ENCODE measurements around the gene PDE8B.

- TF ChIP-seq RAD21 (IDR thresholded peaks at IDR 0.05; ENCODE audit: low read depth) = no peak
- TF ChIP-seq TAF1 (IDR thresholded peaks at IDR 0.05; ENCODE audit: low read depth) = no peak
- TF ChIP-seq, protein P1, sequence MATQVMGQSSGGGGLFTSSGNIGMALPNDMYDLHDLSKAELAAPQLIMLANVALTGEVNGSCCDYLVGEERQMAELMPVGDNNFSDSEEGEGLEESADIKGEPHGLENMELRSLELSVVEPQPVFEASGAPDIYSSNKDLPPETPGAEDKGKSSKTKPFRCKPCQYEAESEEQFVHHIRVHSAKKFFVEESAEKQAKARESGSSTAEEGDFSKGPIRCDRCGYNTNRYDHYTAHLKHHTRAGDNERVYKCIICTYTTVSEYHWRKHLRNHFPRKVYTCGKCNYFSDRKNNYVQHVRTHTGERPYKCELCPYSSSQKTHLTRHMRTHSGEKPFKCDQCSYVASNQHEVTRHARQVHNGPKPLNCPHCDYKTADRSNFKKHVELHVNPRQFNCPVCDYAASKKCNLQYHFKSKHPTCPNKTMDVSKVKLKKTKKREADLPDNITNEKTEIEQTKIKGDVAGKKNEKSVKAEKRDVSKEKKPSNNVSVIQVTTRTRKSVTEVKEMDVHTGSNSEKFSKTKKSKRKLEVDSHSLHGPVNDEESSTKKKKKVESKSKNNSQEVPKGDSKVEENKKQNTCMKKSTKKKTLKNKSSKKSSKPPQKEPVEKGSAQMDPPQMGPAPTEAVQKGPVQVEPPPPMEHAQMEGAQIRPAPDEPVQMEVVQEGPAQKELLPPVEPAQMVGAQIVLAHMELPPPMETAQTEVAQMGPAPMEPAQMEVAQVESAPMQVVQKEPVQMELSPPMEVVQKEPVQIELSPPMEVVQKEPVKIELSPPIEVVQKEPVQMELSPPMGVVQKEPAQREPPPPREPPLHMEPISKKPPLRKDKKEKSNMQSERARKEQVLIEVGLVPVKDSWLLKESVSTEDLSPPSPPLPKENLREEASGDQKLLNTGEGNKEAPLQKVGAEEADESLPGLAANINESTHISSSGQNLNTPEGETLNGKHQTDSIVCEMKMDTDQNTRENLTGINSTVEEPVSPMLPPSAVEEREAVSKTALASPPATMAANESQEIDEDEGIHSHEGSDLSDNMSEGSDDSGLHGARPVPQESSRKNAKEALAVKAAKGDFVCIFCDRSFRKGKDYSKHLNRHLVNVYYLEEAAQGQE (IDR thresholded peaks at IDR 0.05; ENCODE audit: low read depth) = no peak
- TF ChIP-seq, protein P2, sequence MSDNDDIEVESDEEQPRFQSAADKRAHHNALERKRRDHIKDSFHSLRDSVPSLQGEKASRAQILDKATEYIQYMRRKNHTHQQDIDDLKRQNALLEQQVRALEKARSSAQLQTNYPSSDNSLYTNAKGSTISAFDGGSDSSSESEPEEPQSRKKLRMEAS (IDR thresholded peaks at IDR 0.05) = no peak
- no peak for TF ChIP-seq TEAD4 (IDR thresholded peaks at IDR 0.05)
- TF ChIP-seq EP300 (IDR thresholded peaks at IDR 0.05; ENCODE audit: borderline replicate concordance) = no peak
- TF ChIP-seq CREB1 (IDR thresholded peaks at IDR 0.05; ENCODE audit: low read depth) = no peak
- no peak for TF ChIP-seq CEBPB (IDR thresholded peaks at IDR 0.05)
- no peak for TF ChIP-seq NFIC (IDR thresholded peaks at IDR 0.05)
Observed at GRCh38 chr5:77425420-77425819, 214.9 kb downstream of the PDE8B start.

Data from Ishikawa (cell line).